Measurements from ENCODE around the gene TBC1D5.
"Not testable (repeated sequence)": the region's sequence is repeated elsewhere in the genome, so short reads cannot be mapped to it uniquely, and the experiment has no call there.

Gene TBC1D5

GRCh38 chr3:17154221-17154620 lies 588.2 kb downstream of the TBC1D5 start:
- no peak for FAIRE-seq

- FAIRE-seq, result no peak
Measured at GRCh38 chr3:17153209-17153608, 589.2 kb downstream of the TBC1D5 start.

GRCh38 chr3:17151598-17152373 lies 590.6 kb downstream of the TBC1D5 start:
- FAIRE-seq, result no peak

GRCh38 chr3:17149076-17149475 lies 593.4 kb downstream of the TBC1D5 start:
- no peak for FAIRE-seq

GRCh38 chr3:17144665-17144993 lies 597.8 kb downstream of the TBC1D5 start:
- FAIRE-seq, result no peak

- no peak for FAIRE-seq
Measured at GRCh38 chr3:17143893-17144664, 598.4 kb downstream of the TBC1D5 start.

GRCh38 chr3:17142516-17142915 lies 599.9 kb downstream of the TBC1D5 start:
- no peak for FAIRE-seq

- no peak for FAIRE-seq
Measured at GRCh38 chr3:17141699-17142098, 600.7 kb downstream of the TBC1D5 start.

GRCh38 chr3:17140670-17141505 lies 601.5 kb downstream of the TBC1D5 start:
- FAIRE-seq, result no peak

GRCh38 chr3:17138246-17139039 lies 604.0 kb downstream of the TBC1D5 start:
- no peak for FAIRE-seq

- no peak for FAIRE-seq
Measured at GRCh38 chr3:17137321-17137826, 605.1 kb downstream of the TBC1D5 start.

GRCh38 chr3:17136136-17136721 lies 606.2 kb downstream of the TBC1D5 start:
- no peak for FAIRE-seq

GRCh38 chr3:17135696-17136095 lies 606.7 kb downstream of the TBC1D5 start:
- FAIRE-seq, result no peak

GRCh38 chr3:17133632-17134545 lies 608.5 kb downstream of the TBC1D5 start:
- no peak for FAIRE-seq

GRCh38 chr3:17132286-17133115 lies 609.9 kb downstream of the TBC1D5 start:
- FAIRE-seq, result no peak

- no peak for FAIRE-seq
Measured at GRCh38 chr3:17130956-17131355, 611.5 kb downstream of the TBC1D5 start.

- no peak for FAIRE-seq
Measured at GRCh38 chr3:17129556-17129955, 612.9 kb downstream of the TBC1D5 start.

- not testable (repeated sequence) for FAIRE-seq
Measured at GRCh38 chr3:17128671-17129070, 613.8 kb downstream of the TBC1D5 start.

GRCh38 chr3:17125738-17126442 lies 616.5 kb downstream of the TBC1D5 start:
- no peak for FAIRE-seq

Data from A204.1 (cell line).